Loucy (cell line): ENCODE data around the gene CEPT1.

Experiments used
- H2AFZ ChIP-seq: fragments of 200-600 bp; sonication (generic); 2 replicates; pipeline ENCODE4 v1.6.0; 2016; ENCODE audit warnings: antibody characterized with exemption, mild to moderate bottlenecking, low read length, moderate library complexity
- H3F3A ChIP-seq: fragments of 200-600 bp; 2 replicates; pipeline ENCODE4 v1.6.0; 2016; ENCODE audit warnings: antibody characterized with exemption, low read depth, mild to moderate bottlenecking
- H3K27me3 ChIP-seq: fragments of 200-600 bp; sonication (generic); 2 replicates; pipeline ENCODE4 v1.6.1; 2014; ENCODE audit warnings: low read length, mild to moderate bottlenecking; ENCODE audit not compliant: insufficient read depth, poor library complexity, severe bottlenecking
- H3K36me3 ChIP-seq: fragments of 200-600 bp; sonication (generic); 2 replicates; pipeline ENCODE4 v1.6.1; 2016; ENCODE audit warnings: low read length; ENCODE audit not compliant: insufficient read depth
- H3K4me1 ChIP-seq: fragments of 200-600 bp; sonication (generic); 2 replicates; pipeline ENCODE4 v1.5.1; 2014; ENCODE audit warnings: low read length, mild to moderate bottlenecking; ENCODE audit not compliant: insufficient read depth, poor library complexity, severe bottlenecking
- H3K4me2 ChIP-seq: fragments of 200-600 bp; sonication (generic); 2 replicates; pipeline ENCODE4 v1.6.0; 2014; ENCODE audit warnings: antibody characterized with exemption, low read length, low read depth, mild to moderate bottlenecking; ENCODE audit not compliant: poor library complexity, severe bottlenecking
- H3K4me3 ChIP-seq: fragments of 200-600 bp; sonication (generic); 2 replicates; pipeline ENCODE4 v1.5.1; 2014; ENCODE audit warnings: low read length, mild to moderate bottlenecking, mixed read lengths; ENCODE audit not compliant: poor library complexity, severe bottlenecking
- H3K79me2 ChIP-seq: fragments of 200-600 bp; sonication (generic); 2 replicates; pipeline ENCODE4 v1.6.1; 2014; ENCODE audit warnings: low read length; ENCODE audit not compliant: insufficient read depth
- H3K9ac ChIP-seq: fragments of 200-600 bp; sonication (generic); 2 replicates; pipeline ENCODE4 v1.6.0; 2014; ENCODE audit warnings: mild to moderate bottlenecking, low read depth, low read length, moderate library complexity; ENCODE audit not compliant: poor library complexity, severe bottlenecking
- H3K9me2 ChIP-seq: fragments of 200-600 bp; sonication (generic); replicated peaks from 2 replicates; pipeline ENCODE4 v1.6.1; 2016; ENCODE audit warnings: low read depth, low read length, mixed read lengths
- H3K9me3 ChIP-seq: fragments of 200-600 bp; sonication (generic); 2 replicates; pipeline ENCODE4 v1.6.1; 2014; ENCODE audit warnings: mild to moderate bottlenecking, antibody characterized with exemption, low read length, low read depth; ENCODE audit not compliant: insufficient read depth
- H4K20me1 ChIP-seq: fragments of 200-600 bp; sonication (generic); 2 replicates; pipeline ENCODE4 v1.6.0; 2014; ENCODE audit warnings: antibody characterized with exemption, low read length, mild to moderate bottlenecking; ENCODE audit not compliant: insufficient read depth, poor library complexity, severe bottlenecking
- CTCF ChIP-seq: fragments of 200-600 bp; sonication (generic); conservative IDR thresholded peaks from 2 replicates; pipeline ENCODE4 v1.5.1; 2014; ENCODE audit warnings: mild to moderate bottlenecking, antibody characterized with exemption, low read length
- EZH2phosphoT487 ChIP-seq: fragments of 200-600 bp; IDR thresholded peaks from 2 replicates; pipeline ENCODE4 v1.6.1; 2018; ENCODE audit warnings: antibody characterized with exemption, mild to moderate bottlenecking, moderate library complexity, borderline replicate concordance

The CEPT1 gene

DNA sequence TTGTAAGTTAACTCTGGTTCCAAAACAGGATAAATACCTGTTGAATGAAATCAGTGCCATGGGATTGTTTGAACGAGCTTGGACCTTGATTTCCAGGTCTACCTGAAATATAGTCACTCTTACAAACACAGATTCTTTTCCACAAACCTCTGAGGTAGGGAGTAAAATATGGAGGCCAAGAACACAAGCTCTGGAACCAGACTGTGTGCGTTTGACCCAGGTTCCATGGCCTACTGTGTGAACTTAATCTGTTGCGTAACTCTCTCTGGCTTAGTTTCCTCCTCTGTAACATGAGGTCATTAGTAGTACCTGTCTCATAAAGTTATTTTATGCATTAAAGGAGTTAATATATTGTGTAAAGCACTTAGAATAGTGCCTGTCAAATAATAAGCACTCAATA, 35.3 kb downstream of the CEPT1 start:
- H3K9me3 ChIP-seq, result no peaks in the 10 kb centered on the region
- no peaks in the 10 kb centered on the region for H3K27me3 ChIP-seq
- TF ChIP-seq CTCF, result no peak
- no peak for TF ChIP-seq EZH2phosphoT487
- H3K9ac ChIP-seq, result no peak overlapping the region
- H3K4me1 ChIP-seq, result peaks cover 16% of the 10 kb centered on the region
- H2AFZ ChIP-seq, result no peak overlapping the region
- H4K20me1 ChIP-seq, result no peaks in the 10 kb centered on the region
- H3K36me3 ChIP-seq, result peaks cover 63% of the 10 kb centered on the region
- H3K4me3 ChIP-seq, result no peak overlapping the region
- H3K4me2 ChIP-seq, result no peak overlapping the region
- H3F3A ChIP-seq, result no peaks in the 10 kb centered on the region
- H3K9me2 ChIP-seq, result no peaks in the 10 kb centered on the region
- no peaks in the 10 kb centered on the region for H3K79me2 ChIP-seq

DNA sequence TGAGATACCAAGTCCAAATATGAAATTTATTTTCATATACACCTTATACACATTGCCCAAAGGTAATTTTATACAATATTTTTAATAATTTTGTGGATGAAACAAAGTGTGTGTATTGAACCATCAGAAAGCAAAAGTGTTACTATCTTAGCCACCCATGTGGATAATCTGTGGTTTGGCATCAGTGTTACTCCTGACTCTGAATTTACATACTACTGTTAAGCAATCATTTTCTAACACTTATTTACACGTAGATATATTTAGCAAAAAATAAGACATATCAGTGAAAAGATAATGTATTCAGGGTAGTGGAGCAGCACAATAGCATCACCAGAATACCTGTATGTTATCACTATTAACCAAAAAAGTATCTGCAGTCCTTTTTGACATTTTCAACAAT, 36.7 kb downstream of the CEPT1 start:
- Histone ChIP-seq H3F3A (no peaks in the 10 kb centered on the region), H3K79me2 (no peaks in the 10 kb centered on the region), H3K9me3 (no peaks in the 10 kb centered on the region), H3K4me2 (no peak overlapping the region), H4K20me1 (no peaks in the 10 kb centered on the region), H3K4me3 (no peak overlapping the region), H3K36me3 (peaks cover 62% of the 10 kb centered on the region), H3K27me3 (no peaks in the 10 kb centered on the region), H3K4me1 (peaks cover 16% of the 10 kb centered on the region), H3K9me2 (no peaks in the 10 kb centered on the region), H2AFZ (no peak overlapping the region), H3K9ac (no peak overlapping the region)
- TF ChIP-seq CTCF, result no peak
- TF ChIP-seq EZH2phosphoT487, result no peak

GRCh38 chr1:111179968-111180533, 40.0 kb downstream of the CEPT1 start:
- no peaks in the 10 kb centered on the region for H3K9me2 ChIP-seq
- TF ChIP-seq EZH2phosphoT487, result no peak
- TF ChIP-seq CTCF, result no peak
- no peaks in the 10 kb centered on the region for H3K9me3 ChIP-seq
- no peak overlapping the region for H3K4me2 ChIP-seq
- no peak overlapping the region for H3K9ac ChIP-seq
- H3K4me1 ChIP-seq, result peaks cover 4% of the 10 kb centered on the region
- no peaks in the 10 kb centered on the region for H3K27me3 ChIP-seq
- H2AFZ ChIP-seq, result no peak overlapping the region
- no peaks in the 10 kb centered on the region for H3K79me2 ChIP-seq
- H3K4me3 ChIP-seq, result no peak overlapping the region
- peaks cover 58% of the 10 kb centered on the region for H3K36me3 ChIP-seq
- no peaks in the 10 kb centered on the region for H4K20me1 ChIP-seq
- H3F3A ChIP-seq, result no peaks in the 10 kb centered on the region
